GM12865 (cell line): Measurements from ENCODE around the gene SLC1A4.

Source experiments
- DNase-seq: peaks from one replicate; pipeline ENCODE4 v3.0.0; 2010; ENCODE audit warnings: low read depth
- H3K4me3 ChIP-seq: 2 replicates; pipeline ENCODE4 v1.5.1; 2011; ENCODE audit warnings: mild to moderate bottlenecking, low read depth, low read length, control low read depth
- TF ChIP-seq, protein P1 (sequence below): IDR thresholded peaks from 2 replicates; pipeline ENCODE4 v1.5.1; 2011; ENCODE audit warnings: low read length, control low read depth, low read depth, inconsistent platforms; ENCODE audit not compliant: insufficient read depth; ENCODE audit errors: missing control alignments

SLC1A4 gene

DNA sequence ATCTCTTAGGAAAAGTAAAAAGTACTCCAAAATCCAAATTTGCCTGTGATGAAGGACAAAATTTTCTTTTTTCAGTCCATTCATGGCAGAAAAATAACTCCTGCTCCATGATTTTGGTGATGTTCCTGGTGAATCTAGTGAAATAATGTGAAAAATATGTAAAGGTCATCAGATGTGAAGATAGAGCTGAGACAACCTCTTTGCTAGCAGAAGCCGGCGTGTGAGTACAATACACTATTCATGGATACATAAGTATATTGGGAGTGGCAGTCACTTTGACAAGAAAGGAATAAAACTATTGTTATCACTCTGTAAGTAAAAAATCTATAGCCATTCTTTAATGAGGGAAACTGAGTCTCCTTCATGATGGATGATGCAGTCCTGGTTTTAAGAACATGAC is 6.3 kb upstream of the SLC1A4 start:
- TF ChIP-seq, protein P1, sequence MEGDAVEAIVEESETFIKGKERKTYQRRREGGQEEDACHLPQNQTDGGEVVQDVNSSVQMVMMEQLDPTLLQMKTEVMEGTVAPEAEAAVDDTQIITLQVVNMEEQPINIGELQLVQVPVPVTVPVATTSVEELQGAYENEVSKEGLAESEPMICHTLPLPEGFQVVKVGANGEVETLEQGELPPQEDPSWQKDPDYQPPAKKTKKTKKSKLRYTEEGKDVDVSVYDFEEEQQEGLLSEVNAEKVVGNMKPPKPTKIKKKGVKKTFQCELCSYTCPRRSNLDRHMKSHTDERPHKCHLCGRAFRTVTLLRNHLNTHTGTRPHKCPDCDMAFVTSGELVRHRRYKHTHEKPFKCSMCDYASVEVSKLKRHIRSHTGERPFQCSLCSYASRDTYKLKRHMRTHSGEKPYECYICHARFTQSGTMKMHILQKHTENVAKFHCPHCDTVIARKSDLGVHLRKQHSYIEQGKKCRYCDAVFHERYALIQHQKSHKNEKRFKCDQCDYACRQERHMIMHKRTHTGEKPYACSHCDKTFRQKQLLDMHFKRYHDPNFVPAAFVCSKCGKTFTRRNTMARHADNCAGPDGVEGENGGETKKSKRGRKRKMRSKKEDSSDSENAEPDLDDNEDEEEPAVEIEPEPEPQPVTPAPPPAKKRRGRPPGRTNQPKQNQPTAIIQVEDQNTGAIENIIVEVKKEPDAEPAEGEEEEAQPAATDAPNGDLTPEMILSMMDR, result no peak
- H3K4me3 ChIP-seq, result no peak overlapping the region
- no peak for DNase-seq

GRCh38 chr2:64985447-64985846 is 3.8 kb upstream of the SLC1A4 start:
- TF ChIP-seq, protein P1, result no peak
- H3K4me3 ChIP-seq, result no peak overlapping the region

DNA sequence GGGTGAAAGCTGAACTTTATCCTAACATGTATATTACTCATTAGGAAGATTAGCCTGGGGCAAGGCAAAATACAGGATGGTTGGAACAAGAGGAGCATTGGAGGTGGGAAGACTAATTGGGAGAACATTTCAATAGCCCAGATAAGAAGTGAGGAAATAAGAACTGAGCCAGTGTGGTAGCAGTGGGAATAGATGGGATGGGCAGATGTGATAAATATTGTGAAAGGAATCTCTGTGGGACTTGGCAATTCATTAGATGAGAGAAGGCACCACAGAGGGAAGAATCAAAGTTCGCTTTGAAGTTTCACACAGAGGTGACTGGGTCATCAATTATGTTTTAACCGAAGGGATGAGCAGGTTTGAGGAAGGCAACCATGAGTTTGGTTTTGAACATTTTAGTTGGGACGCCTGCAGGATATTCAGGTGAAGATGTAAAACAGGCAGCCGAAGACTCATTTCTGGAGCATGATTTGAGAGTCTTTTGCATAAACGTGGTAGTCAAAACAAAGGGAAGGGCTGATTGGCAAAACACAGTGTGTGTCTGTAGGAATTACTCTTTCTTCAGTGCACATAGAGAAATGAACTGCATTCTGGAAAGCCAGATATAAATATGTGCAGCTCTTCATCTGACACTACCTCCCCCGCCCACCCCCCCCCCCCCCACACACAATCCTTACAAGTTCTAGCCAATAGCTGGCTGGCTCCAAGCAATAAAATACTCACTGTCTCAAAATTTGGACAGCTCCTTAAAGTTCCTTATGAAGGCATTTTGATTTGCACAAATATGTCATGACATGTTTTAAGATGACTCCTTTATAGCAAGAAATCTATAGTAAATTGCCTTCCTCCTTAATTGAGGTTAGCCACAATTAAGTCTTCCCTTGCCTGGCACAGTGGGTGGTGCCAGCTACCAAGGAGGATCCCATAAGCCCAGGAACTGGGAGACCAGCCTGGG is 1.9 kb upstream of the SLC1A4 start:
- peak overlapping the region; percentile 88 for H3K4me3 ChIP-seq
- peak; percentile 87 for DNase-seq

More at GRCh38 chr2:64985447-64985846, 3.8 kb upstream of the SLC1A4 start:
- peak; percentile 82 for DNase-seq

DNA sequence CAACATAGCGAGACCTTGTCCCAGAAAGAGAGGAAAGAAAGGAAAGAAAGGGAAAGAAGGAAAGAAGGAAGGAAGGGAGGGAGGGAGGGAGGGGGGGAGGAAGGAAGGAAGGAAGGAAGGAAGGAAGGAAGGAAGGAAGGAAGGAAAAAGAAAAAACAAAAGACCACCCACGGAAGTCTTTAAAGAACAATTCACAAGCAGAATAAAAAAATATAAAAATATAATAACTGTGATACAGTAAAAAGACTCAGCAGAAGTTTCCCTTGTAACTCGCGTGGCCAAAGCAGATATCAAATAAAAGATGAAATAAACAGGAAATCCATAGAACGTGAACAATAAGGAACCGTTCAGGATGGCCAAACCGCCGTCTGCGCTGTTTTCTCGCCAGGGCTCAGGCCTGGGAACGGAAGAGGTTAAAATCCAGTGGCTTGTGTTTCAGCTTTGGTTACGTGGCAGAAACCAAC is 1.2 kb upstream of the SLC1A4 start:
- TF ChIP-seq, protein P1, result no peak
- no peak for DNase-seq
- H3K4me3 ChIP-seq, result peak overlapping the region; percentile 88

More for the DNA sequence above, 1.9 kb upstream of the SLC1A4 start:
- TF ChIP-seq, protein P1, result no peak

DNA sequence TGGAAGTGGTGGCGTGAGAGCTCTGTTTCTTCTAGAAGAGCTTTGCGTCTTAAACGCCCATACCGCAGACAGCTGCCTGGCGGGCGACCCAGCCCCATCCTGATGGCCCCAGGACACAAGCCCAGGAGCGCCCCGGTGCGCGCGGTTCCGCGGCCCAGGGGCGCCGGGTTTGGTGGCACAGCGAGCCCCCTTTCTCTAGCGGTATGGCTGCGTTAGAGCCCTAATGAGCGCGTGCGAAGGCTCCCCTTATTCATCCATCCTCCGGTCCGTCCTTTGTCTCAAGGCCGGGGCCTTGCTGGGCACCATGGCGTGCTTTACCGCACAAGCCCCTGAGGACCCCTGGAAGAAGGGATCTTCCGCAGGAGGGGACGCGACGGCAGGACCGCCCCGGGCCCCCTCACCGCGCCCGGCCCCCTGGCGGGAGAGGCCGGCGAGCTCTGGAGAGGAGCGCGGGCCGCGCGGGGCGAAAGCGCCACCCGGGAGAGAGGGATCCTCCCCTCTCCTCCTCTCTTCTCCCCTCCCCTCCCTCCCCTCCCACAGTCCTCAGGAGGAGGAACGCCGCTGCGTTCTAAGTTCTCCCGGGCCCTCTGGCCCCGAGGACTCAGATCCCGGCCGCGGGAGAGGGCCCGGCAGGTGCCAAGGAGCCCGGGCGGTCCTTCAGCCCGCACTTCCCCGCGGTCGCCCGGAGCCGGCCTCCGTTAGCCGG is 626 bp upstream of the SLC1A4 start:
- DNase-seq, result peak; percentile 94
- H3K4me3 ChIP-seq, result peak overlapping the region; percentile 88
- TF ChIP-seq, protein P1, result peak; percentile 31

DNA sequence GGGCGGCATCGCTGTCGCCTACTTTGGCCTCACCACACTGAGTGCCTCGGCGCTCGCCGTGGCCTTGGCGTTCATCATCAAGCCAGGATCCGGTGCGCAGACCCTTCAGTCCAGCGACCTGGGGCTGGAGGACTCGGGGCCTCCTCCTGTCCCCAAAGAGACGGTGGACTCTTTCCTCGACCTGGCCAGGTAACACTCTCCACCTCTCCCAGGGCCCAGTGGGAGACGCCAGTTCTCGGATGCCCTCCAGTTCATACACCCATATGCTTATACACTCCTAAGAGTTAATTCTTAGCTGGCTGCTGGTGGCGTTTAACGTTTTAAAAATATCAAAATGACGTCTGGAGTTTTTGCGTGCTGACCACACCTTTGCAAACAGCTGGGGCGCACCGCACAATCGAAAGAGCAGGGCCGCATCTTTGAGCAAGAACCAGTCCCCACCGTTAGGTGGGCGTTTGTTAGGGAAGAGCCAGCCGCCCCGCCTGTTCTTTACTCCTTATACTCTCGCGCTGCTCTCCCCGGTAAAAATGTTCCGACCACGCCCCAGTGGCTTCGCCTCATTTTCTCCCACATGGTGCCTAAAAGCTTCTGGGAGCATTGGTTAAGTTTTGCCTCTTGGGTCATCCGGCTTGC is 899 bp downstream of the SLC1A4 start:
- no peak for DNase-seq
- H3K4me3 ChIP-seq, result peak overlapping the region; percentile 88
- TF ChIP-seq, protein P1, result no peak
